ENCODE results near the gene C19orf47.

C19orf47 gene

DNA sequence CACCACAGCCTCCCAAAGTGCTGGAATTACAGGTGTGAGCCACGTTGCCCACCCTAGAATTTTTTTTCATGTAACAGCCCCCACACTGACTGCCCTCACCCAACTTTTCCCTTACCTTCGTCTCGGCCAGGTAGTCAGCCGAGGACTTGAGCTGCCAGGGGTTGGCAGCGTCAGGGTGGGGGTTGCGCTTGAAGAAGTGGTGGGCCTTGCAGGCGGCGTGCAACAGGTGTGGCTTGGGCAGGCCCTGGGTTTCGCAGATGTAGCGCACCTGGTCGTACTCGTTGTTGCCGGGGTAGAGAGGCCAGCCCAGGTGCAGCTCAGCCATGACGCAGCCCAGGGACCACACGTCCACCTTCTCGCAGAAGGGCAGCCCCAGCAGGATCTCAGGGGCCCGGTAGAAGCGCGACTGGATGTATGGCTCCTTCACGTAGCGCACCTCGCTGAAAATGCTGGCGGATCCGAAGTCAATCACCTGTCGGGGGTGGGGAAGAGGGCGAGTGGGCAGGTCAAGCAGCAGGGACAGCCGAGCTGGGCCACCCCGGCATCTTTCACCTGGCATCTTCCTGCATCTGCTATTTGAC lies 35.6 kb upstream of the C19orf47 start:
- TF ChIP-seq, protein P1, sequence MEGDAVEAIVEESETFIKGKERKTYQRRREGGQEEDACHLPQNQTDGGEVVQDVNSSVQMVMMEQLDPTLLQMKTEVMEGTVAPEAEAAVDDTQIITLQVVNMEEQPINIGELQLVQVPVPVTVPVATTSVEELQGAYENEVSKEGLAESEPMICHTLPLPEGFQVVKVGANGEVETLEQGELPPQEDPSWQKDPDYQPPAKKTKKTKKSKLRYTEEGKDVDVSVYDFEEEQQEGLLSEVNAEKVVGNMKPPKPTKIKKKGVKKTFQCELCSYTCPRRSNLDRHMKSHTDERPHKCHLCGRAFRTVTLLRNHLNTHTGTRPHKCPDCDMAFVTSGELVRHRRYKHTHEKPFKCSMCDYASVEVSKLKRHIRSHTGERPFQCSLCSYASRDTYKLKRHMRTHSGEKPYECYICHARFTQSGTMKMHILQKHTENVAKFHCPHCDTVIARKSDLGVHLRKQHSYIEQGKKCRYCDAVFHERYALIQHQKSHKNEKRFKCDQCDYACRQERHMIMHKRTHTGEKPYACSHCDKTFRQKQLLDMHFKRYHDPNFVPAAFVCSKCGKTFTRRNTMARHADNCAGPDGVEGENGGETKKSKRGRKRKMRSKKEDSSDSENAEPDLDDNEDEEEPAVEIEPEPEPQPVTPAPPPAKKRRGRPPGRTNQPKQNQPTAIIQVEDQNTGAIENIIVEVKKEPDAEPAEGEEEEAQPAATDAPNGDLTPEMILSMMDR (conservative IDR thresholded peaks at IDR 0.05; ENCODE audit: low read length) = no peak
- no peak for TF ChIP-seq EZH2phosphoT487 (IDR thresholded peaks at IDR 0.05; ENCODE audit: borderline replicate concordance)
- Histone ChIP-seq H3K4me2 (ENCODE audit: low read depth, low read length, poor library complexity, severe bottlenecking) (no peak overlapping the region), H3K27me3 (ENCODE audit: insufficient read depth, low read length, poor library complexity, severe bottlenecking) (no peaks in the 10 kb centered on the region)

DNA sequence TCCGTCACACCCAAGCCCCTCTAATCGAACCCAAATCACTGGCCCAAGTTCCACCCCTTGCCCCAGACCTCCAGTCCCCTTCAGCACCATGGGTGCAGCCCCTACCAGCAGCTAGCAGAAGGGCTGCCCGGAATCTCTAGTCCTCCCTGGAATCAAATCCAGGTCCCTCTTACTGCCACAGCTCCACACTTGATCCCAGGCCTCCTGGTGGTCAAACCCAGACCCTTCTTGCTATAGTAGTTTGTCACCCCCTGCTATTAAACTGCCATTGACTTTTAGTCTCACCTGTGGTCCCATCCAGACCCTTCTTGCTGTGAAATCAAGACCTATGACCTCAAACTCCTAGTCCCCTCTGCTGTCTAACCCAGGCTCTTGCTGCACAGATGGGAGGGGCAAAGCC lies 33.1 kb upstream of the C19orf47 start:
- Histone ChIP-seq H4K20me1 (ENCODE audit: insufficient read depth, low read length, poor library complexity, severe bottlenecking) (no peaks in the 10 kb centered on the region), H3K9ac (ENCODE audit: low read depth, low read length, poor library complexity, severe bottlenecking) (no peak overlapping the region)

More for the DNA sequence above, 35.6 kb upstream of the C19orf47 start:
- Histone ChIP-seq H4K20me1 (ENCODE audit: insufficient read depth, low read length, poor library complexity, severe bottlenecking) (no peaks in the 10 kb centered on the region), H3K36me3 (ENCODE audit: insufficient read depth, low read length) (no peaks in the 10 kb centered on the region), H3K4me3 (ENCODE audit: low read length, poor library complexity, severe bottlenecking) (no peak overlapping the region), H3K9me3 (ENCODE audit: insufficient read depth, low read depth, low read length) (no peaks in the 10 kb centered on the region), H2AFZ (ENCODE audit: low read length) (no peak overlapping the region), H3K9ac (ENCODE audit: low read depth, low read length, poor library complexity, severe bottlenecking) (no peak overlapping the region), H3K79me2 (ENCODE audit: insufficient read depth, low read length) (no peaks in the 10 kb centered on the region), H3K4me1 (ENCODE audit: insufficient read depth, low read length, poor library complexity, severe bottlenecking) (no peaks in the 10 kb centered on the region), H3F3A (ENCODE audit: low read depth) (no peaks in the 10 kb centered on the region), H3K9me2 (replicated peaks; ENCODE audit: low read depth, low read length) (no peaks in the 10 kb centered on the region)

DNA sequence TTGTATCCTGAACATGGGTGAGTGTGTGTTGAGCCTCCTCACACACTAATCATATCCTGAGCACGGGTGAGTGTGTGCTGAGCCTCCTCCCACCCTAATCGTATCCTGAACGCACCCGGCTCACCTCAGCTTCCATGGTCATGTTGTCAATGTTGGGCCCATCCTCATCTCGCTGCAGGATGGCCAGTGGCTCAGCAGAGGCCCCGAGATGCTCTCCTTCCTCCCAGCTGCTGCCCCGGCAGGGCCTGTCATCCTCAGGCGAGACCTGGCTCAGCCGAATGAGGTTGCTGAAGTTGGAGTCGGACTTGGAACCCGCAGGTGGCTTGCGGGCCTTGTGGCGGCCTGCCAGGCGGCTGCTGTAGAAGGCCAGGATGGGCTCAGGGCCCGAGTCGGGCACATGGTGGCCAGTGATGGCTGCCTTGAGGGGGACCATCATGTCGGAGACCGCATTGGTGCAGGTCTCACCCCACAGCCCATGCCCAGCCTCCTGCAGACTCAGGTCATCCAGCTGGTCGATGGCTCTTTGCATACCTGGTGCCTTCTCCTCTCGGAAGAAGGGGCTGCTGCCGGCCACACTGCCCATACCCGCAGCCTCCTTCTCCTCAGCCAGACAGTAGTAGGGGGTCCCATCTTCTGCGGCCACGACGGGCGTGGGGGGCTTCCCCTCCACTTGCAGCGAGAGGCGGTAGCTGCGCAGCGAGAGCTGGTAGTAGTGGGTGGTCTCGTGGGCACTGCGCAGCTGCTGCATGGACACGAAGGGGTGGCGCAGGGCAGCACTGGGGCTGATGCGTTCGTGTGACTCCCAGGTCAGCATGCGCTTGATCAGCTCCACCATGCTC lies 32.2 kb upstream of the C19orf47 start:
- Histone ChIP-seq H3K4me3 (ENCODE audit: low read length, poor library complexity, severe bottlenecking) (no peak overlapping the region), H4K20me1 (ENCODE audit: insufficient read depth, low read length, poor library complexity, severe bottlenecking) (no peaks in the 10 kb centered on the region), H3F3A (ENCODE audit: low read depth) (no peaks in the 10 kb centered on the region), H3K4me2 (ENCODE audit: low read depth, low read length, poor library complexity, severe bottlenecking) (no peak overlapping the region), H3K9me3 (ENCODE audit: insufficient read depth, low read depth, low read length) (no peaks in the 10 kb centered on the region), H3K9me2 (replicated peaks; ENCODE audit: low read depth, low read length) (no peaks in the 10 kb centered on the region), H3K36me3 (ENCODE audit: insufficient read depth, low read length) (no peaks in the 10 kb centered on the region), H3K79me2 (ENCODE audit: insufficient read depth, low read length) (no peaks in the 10 kb centered on the region), H2AFZ (ENCODE audit: low read length) (no peak overlapping the region), H3K9ac (ENCODE audit: low read depth, low read length, poor library complexity, severe bottlenecking) (no peak overlapping the region), H3K4me1 (ENCODE audit: insufficient read depth, low read length, poor library complexity, severe bottlenecking) (no peaks in the 10 kb centered on the region), H3K27me3 (ENCODE audit: insufficient read depth, low read length, poor library complexity, severe bottlenecking) (no peaks in the 10 kb centered on the region)
- TF ChIP-seq, protein P1 (conservative IDR thresholded peaks at IDR 0.05; ENCODE audit: low read length) = no peak
- TF ChIP-seq EZH2phosphoT487 (IDR thresholded peaks at IDR 0.05; ENCODE audit: borderline replicate concordance) = no peak

More for the DNA sequence above, 33.1 kb upstream of the C19orf47 start:
- Histone ChIP-seq H3K4me2 (ENCODE audit: low read depth, low read length, poor library complexity, severe bottlenecking) (no peak overlapping the region), H3K9me2 (replicated peaks; ENCODE audit: low read depth, low read length) (no peaks in the 10 kb centered on the region), H3K9me3 (ENCODE audit: insufficient read depth, low read depth, low read length) (no peaks in the 10 kb centered on the region), H3K4me1 (ENCODE audit: insufficient read depth, low read length, poor library complexity, severe bottlenecking) (no peaks in the 10 kb centered on the region), H3F3A (ENCODE audit: low read depth) (no peaks in the 10 kb centered on the region), H2AFZ (ENCODE audit: low read length) (no peak overlapping the region), H3K27me3 (ENCODE audit: insufficient read depth, low read length, poor library complexity, severe bottlenecking) (no peaks in the 10 kb centered on the region), H3K36me3 (ENCODE audit: insufficient read depth, low read length) (no peaks in the 10 kb centered on the region), H3K4me3 (ENCODE audit: low read length, poor library complexity, severe bottlenecking) (no peak overlapping the region), H3K79me2 (ENCODE audit: insufficient read depth, low read length) (no peaks in the 10 kb centered on the region)
- TF ChIP-seq, protein P1 (conservative IDR thresholded peaks at IDR 0.05; ENCODE audit: low read length) = no peak
- no peak for TF ChIP-seq EZH2phosphoT487 (IDR thresholded peaks at IDR 0.05; ENCODE audit: borderline replicate concordance)

All from Loucy (cell line).